Measurements from ENCODE around the gene ANG. TPM values are rescaled to one million over a fixed set of nuclear protein-coding genes. Genes with fewer than 3 reads are reported as not detected.

Gene ANG
- total and polyA plus RNA-seq, 9 of the 15 experiments (the other 6 are each of a cell fraction or from before 2014, with no cell fraction given): 0.21 to 0.73 (median 0.34) TPM; not detected in 4

DNA sequence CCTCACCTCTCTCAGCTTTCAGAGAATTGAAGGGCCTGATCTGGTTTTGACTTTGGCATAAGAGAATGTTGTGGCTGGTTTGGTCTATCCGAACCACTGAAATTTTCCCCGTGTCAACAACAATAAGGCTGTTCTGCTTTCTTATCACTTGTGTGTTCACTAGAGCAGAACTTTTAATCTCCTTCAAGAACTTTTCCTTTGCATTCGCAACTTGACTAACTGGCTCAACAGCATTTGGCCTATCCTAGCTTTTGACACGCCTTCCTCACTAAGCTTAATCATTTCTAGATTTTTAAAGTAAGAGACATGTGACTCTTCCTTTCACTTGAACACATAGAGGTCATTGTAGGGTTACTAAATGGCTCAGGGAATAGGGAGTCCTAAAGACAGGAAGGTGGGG is 31.2 kb downstream of the ANG start:
- H3K4me2 ChIP-seq (ENCODE audit: insufficient read depth, low read length): no peak overlapping the region
- no peaks in the 10 kb centered on the region for H3K36me3 ChIP-seq (ENCODE audit: control insufficient read depth, insufficient read depth, low read length)
- H3K79me2 ChIP-seq (ENCODE audit: control insufficient read depth, insufficient read depth, low read length): no peaks in the 10 kb centered on the region
- no peak overlapping the region for H2AFZ ChIP-seq (ENCODE audit: low read depth, low read length)
- no peak for FAIRE-seq
- no peak for TF ChIP-seq MCM2 (IDR thresholded peaks at IDR 0.05; ENCODE audit: low read depth)
- no peak for TF ChIP-seq CBX5 (IDR thresholded peaks at IDR 0.05; ENCODE audit: borderline replicate concordance, low read depth)
- TF ChIP-seq FOXM1 (IDR thresholded peaks at IDR 0.05; ENCODE audit: low read depth): no peak
- no peak for TF ChIP-seq FOXM1 (CRISPR knock-in tag; IDR thresholded peaks at IDR 0.05; ENCODE audit: low read depth)
- TF ChIP-seq ETV1 (tag; conservative IDR thresholded peaks at IDR 0.05; ENCODE audit: low read depth): no peak
- CTCF ChIA-PET (ENCODE audit: low intra/inter-chr PET ratio): no interaction called here
- BruUV-seq (replicated peaks): no TSS peak
- intact Hi-C loops (cut with micrococcal nuclease): no loop called here
- 5% methylated on average over 4 of the region's 4 CpGs for WGBS (ENCODE audit: insufficient coverage, low coverage, missing lambda C conversion rate)
- H3K27me3 ChIP-seq (ENCODE audit: control insufficient read depth in 2 of 2, insufficient read depth in 2 of 2, low read length in 2 of 2): peaks cover 12 to 28% of the 10 kb centered on the region in 2 experiments; a peak in 4 of 5 replicates
- in situ Hi-C loops (cut with MboI): loop anchor here (25.0 kb wide), 1 partner anchor 243 kb away; the partner anchor contains the start of gene RNASE2
- H3K9me3 ChIP-seq (replicated peaks; ENCODE audit: control insufficient read depth, insufficient read depth, low read depth, low read length): no peaks in the 10 kb centered on the region
- ATAC-seq: no peak
- H3K9me1 ChIP-seq (ENCODE audit: control insufficient read depth, insufficient read depth, low read length): no peaks in the 10 kb centered on the region
- H3K9ac ChIP-seq (ENCODE audit: insufficient read depth in 1 of 2, low read depth in 2 of 2, low read length in 2 of 2): no peak overlapping the region
- DNase-seq (ENCODE audit: extremely low read depth in 1 of 4, low spot score in 3 of 4): no peak
- no peak overlapping the region for H3K27ac ChIP-seq (ENCODE audit: extremely low read depth, low read depth, low read length)
- H4K20me1 ChIP-seq (replicated peaks; ENCODE audit: control insufficient read depth, insufficient read depth, low read length): no peaks in the 10 kb centered on the region
- POLR2A ChIA-PET: no interaction called here
- H3K4me3 ChIP-seq: no peak overlapping the region
- H3K4me1 ChIP-seq (replicated peaks in 1 of 2; ENCODE audit: control insufficient read depth in 2 of 2, insufficient read depth in 2 of 2, low read length in 2 of 2): peaks cover 0 to 6% of the 10 kb centered on the region in 2 experiments; a peak in 2 of 5 replicates

GRCh38 chr14:20720741-20721140 is 32.2 kb downstream of the ANG start:
- H3K9me3 ChIP-seq (replicated peaks; ENCODE audit: control insufficient read depth, insufficient read depth, low read depth, low read length): no peaks in the 10 kb centered on the region
- no peak for DNase-seq (ENCODE audit: extremely low read depth in 1 of 4, low spot score in 3 of 4)
- H4K20me1 ChIP-seq (replicated peaks; ENCODE audit: control insufficient read depth, insufficient read depth, low read length): no peaks in the 10 kb centered on the region
- in situ Hi-C loops (cut with MboI): loop anchor here (25.0 kb wide), 1 partner anchor 242 kb away; the partner anchor contains the start of gene RNASE2
- no peaks in the 10 kb centered on the region for H3K9me1 ChIP-seq (ENCODE audit: control insufficient read depth, insufficient read depth, low read length)
- BruUV-seq (replicated peaks): no TSS peak
- CTCF ChIA-PET (ENCODE audit: low intra/inter-chr PET ratio): no interaction called here
- H3K4me1 ChIP-seq (replicated peaks in 1 of 2; ENCODE audit: control insufficient read depth in 2 of 2, insufficient read depth in 2 of 2, low read length in 2 of 2): peaks cover 0 to 6% of the 10 kb centered on the region in 2 experiments; a peak in 2 of 5 replicates
- no peak overlapping the region for H2AFZ ChIP-seq (ENCODE audit: low read depth, low read length)
- H3K4me3 ChIP-seq: no peak overlapping the region
- H3K36me3 ChIP-seq (ENCODE audit: control insufficient read depth, insufficient read depth, low read length): no peaks in the 10 kb centered on the region
- FAIRE-seq: no peak
- intact Hi-C loops (cut with micrococcal nuclease): no loop called here
- no peak overlapping the region for H3K9ac ChIP-seq (ENCODE audit: insufficient read depth in 1 of 2, low read depth in 2 of 2, low read length in 2 of 2)
- ATAC-seq: no peak
- H3K79me2 ChIP-seq (ENCODE audit: control insufficient read depth, insufficient read depth, low read length): no peaks in the 10 kb centered on the region
- H3K27ac ChIP-seq (ENCODE audit: extremely low read depth, low read depth, low read length): no peak overlapping the region
- POLR2A ChIA-PET: no interaction called here
- peaks cover 18 to 34% of the 10 kb centered on the region in 2 experiments; a peak in 4 of 5 replicates for H3K27me3 ChIP-seq (ENCODE audit: control insufficient read depth in 2 of 2, insufficient read depth in 2 of 2, low read length in 2 of 2)
- no peak overlapping the region for H3K4me2 ChIP-seq (ENCODE audit: insufficient read depth, low read length)
- TF ChIP-seq ELF2 (CRISPR knock-in tag; IDR thresholded peaks at IDR 0.05): no peak
- 0% methylated on average over 6 of the region's 6 CpGs for WGBS (ENCODE audit: insufficient coverage, low coverage, missing lambda C conversion rate)
